IMR-90 (cell line): Measurements from ENCODE around the gene SCAF11. TPM values are rescaled to one million over a fixed set of nuclear protein-coding genes. Genes with fewer than 3 reads are reported as not detected.

Source experiments
- ATAC-seq: fragments of 200-7000 bp; cut with Tn5 transposase; 2 replicates; pipeline ENCODE4 v1.9.1; 2020; ENCODE audit warnings: low read depth, mild to moderate bottlenecking, moderate library complexity
- BruUV-seq: library from RNA; stranded (reverse); fragments of 400-500 nt; replicated peaks from 2 replicates; lab custom pipeline; 2021; lab: Mats Ljungman, UMichigan
- CTCF ChIA-PET: fragments of 300-600 bp; formaldehyde crosslinking; extraction: SDS; loops from one replicate; lab custom pipeline; 2021; ENCODE audit warnings: antibody characterized with exemption; lab: Yijun Ruan, JAX
- POLR2A ChIA-PET: fragments of 300-600 bp; sonication (Branson Sonifier 250); formaldehyde crosslinking; loops from one replicate; lab custom pipeline; 2022; ENCODE audit warnings: antibody characterized with exemption; ENCODE audit not compliant: unreplicated experiment; lab: Charles Lee
- DNase-seq: peaks from one replicate; pipeline ENCODE4 v3.0.0; 2013
- H2AFZ ChIP-seq: replicated peaks from 2 replicates; pipeline ENCODE3; 2013; ENCODE audit warnings: low read length, mild to moderate bottlenecking; ENCODE audit not compliant: poor library complexity
- H2AK5ac ChIP-seq: 2 replicates; pipeline ENCODE4 v1.6.1; 2013; ENCODE audit warnings: low read depth, low read length, inconsistent platforms
- H2AK9ac ChIP-seq: replicated peaks from 2 replicates; pipeline ENCODE3; 2013; ENCODE audit warnings: mild to moderate bottlenecking, low read depth, low read length, moderate library complexity; ENCODE audit not compliant: poor library complexity
- H2BK120ac ChIP-seq: 2 replicates; pipeline ENCODE4 v1.6.1; 2013; ENCODE audit warnings: low read depth, low read length, inconsistent platforms
- H2BK15ac ChIP-seq: 3 replicates; pipeline ENCODE4 v1.6.1; 2013; ENCODE audit warnings: low read depth, low read length, inconsistent platforms
- H2BK20ac ChIP-seq: 2 replicates; pipeline ENCODE4 v1.6.1; 2013; ENCODE audit warnings: low read depth, mild to moderate bottlenecking, inconsistent platforms, low read length, moderate library complexity
- H2BK5ac ChIP-seq: 2 replicates; pipeline ENCODE4 v1.6.1; 2013; ENCODE audit warnings: mild to moderate bottlenecking, low read depth, low read length, inconsistent platforms; ENCODE audit not compliant: poor library complexity, severe bottlenecking
- H3K14ac ChIP-seq: replicated peaks from 2 replicates; pipeline ENCODE4 v1.6.1; 2013; ENCODE audit warnings: low read depth, low read length, inconsistent platforms
- H3K18ac ChIP-seq: 2 replicates; pipeline ENCODE4 v1.6.1; 2013; ENCODE audit warnings: low read depth, low read length, control low read depth
- H3K23ac ChIP-seq: 2 replicates; pipeline ENCODE4 v1.6.1; 2013; ENCODE audit warnings: low read depth, low read length, inconsistent platforms
- H3K27ac ChIP-seq: 2 replicates; pipeline ENCODE4 v1.5.1; 2013; ENCODE audit warnings: mild to moderate bottlenecking, control low read depth, low read length; ENCODE audit not compliant: insufficient read depth
- H3K27me3 ChIP-seq: 2 replicates; pipeline ENCODE4 v1.6.1; 2013; ENCODE audit warnings: low read length; ENCODE audit not compliant: control insufficient read depth, insufficient read depth
- H3K36me3 ChIP-seq: 2 replicates; pipeline ENCODE4 v1.6.1; 2013; ENCODE audit warnings: low read length, mixed read lengths; ENCODE audit not compliant: control insufficient read depth, insufficient read depth
- H3K4ac ChIP-seq: 2 replicates; pipeline ENCODE4 v1.6.1; 2013; ENCODE audit warnings: low read depth, low read length, inconsistent platforms
- H3K4me1 ChIP-seq: 2 replicates; pipeline ENCODE4 v1.6.1; 2013; ENCODE audit warnings: low read length, mixed read lengths; ENCODE audit not compliant: control insufficient read depth, insufficient read depth
- H3K4me2 ChIP-seq: 2 replicates; pipeline ENCODE4 v1.6.1; 2013; ENCODE audit warnings: low read depth, mild to moderate bottlenecking, control low read depth, low read length, moderate library complexity
- H3K4me3 ChIP-seq: 2 replicates; pipeline ENCODE4 v1.5.1; 2013; ENCODE audit warnings: low read depth, mild to moderate bottlenecking, control low read depth, low read length, moderate library complexity; ENCODE audit not compliant: insufficient read depth
- H3K56ac ChIP-seq: 2 replicates; pipeline ENCODE4 v1.6.1; 2013; ENCODE audit warnings: low read length, inconsistent platforms; ENCODE audit not compliant: insufficient read depth; ENCODE audit errors: extremely low read depth
- H3K79me1 ChIP-seq, 2 experiments: 2 replicates each; pipeline ENCODE4 v1.6.1; 2013; ENCODE audit warnings: low read length in 2 of 2, inconsistent platforms in 1 of 2, low read depth in 1 of 2
- H3K9ac ChIP-seq: 2 replicates; pipeline ENCODE4 v1.6.1; 2013; ENCODE audit warnings: low read depth, low read length, control low read depth
- H3K9me1 ChIP-seq: 2 replicates; pipeline ENCODE4 v1.6.1; 2013; ENCODE audit warnings: low read length, inconsistent platforms; ENCODE audit not compliant: insufficient read depth
- H3K9me3 ChIP-seq: 2 replicates; pipeline ENCODE4 v1.6.1; 2013; ENCODE audit warnings: low read length; ENCODE audit not compliant: control insufficient read depth, insufficient read depth
- H4K20me1 ChIP-seq: 2 replicates; pipeline ENCODE4 v1.6.1; 2013; ENCODE audit warnings: low read length, inconsistent platforms; ENCODE audit not compliant: insufficient read depth
- H4K5ac ChIP-seq: 2 replicates; pipeline ENCODE4 v1.6.1; 2013; ENCODE audit warnings: mild to moderate bottlenecking, low read depth, low read length, control low read depth
- H4K8ac ChIP-seq, 2 experiments: 2 replicates each; pipeline ENCODE4 v1.6.1; 2013; ENCODE audit warnings: low read depth in 2 of 2, low read length in 2 of 2, control low read depth in 1 of 2, inconsistent platforms in 1 of 2
- H4K91ac ChIP-seq: 2 replicates; pipeline ENCODE4 v1.6.1; 2013; ENCODE audit warnings: low read depth, low read length, inconsistent platforms; ENCODE audit not compliant: insufficient read depth
- BHLHE40 ChIP-seq: fragments of 150-350 bp; IDR thresholded peaks from 2 replicates; pipeline ENCODE4 v1.6.1; 2016; ENCODE audit warnings: mild to moderate bottlenecking, low read depth, low read length
- CEBPB ChIP-seq: IDR thresholded peaks from 2 replicates; pipeline ENCODE4 v1.6.1; 2012; ENCODE audit warnings: low read depth, low read length, improper control_type of control experiment
- CHD1 ChIP-seq: IDR thresholded peaks from 2 replicates; pipeline ENCODE4 v1.6.1; 2012; ENCODE audit warnings: low read depth, low read length, improper control_type of control experiment
- CTCF ChIP-seq: conservative IDR thresholded peaks from 2 replicates; pipeline ENCODE4 v1.5.1; 2012; ENCODE audit warnings: mild to moderate bottlenecking, low read depth, low read length, improper control_type of control experiment
- ELK1 ChIP-seq: fragments of 150-350 bp; IDR thresholded peaks from 2 replicates; pipeline ENCODE4 v1.6.1; 2016; ENCODE audit warnings: low read depth, mild to moderate bottlenecking, low read length, moderate library complexity, borderline replicate concordance
- MAFK ChIP-seq: IDR thresholded peaks from 2 replicates; pipeline ENCODE4 v1.6.1; 2012; ENCODE audit warnings: low read depth, low read length, improper control_type of control experiment
- MAZ ChIP-seq: IDR thresholded peaks from 2 replicates; pipeline ENCODE4 v1.6.1; 2012; ENCODE audit warnings: low read depth, mild to moderate bottlenecking, low read length, improper control_type of control experiment, moderate library complexity, borderline replicate concordance
- MXI1 ChIP-seq: IDR thresholded peaks from 2 replicates; pipeline ENCODE4 v1.6.1; 2012; ENCODE audit warnings: low read depth, mild to moderate bottlenecking, low read length, moderate library complexity, borderline replicate concordance
- NFE2L2 ChIP-seq: fragments of 150-350 bp; IDR thresholded peaks from 2 replicates; pipeline ENCODE4 v1.6.1; 2016; ENCODE audit warnings: low read depth, mild to moderate bottlenecking, low read length
- POLR2A ChIP-seq: IDR thresholded peaks from 2 replicates; pipeline ENCODE4 v1.6.1; 2012; ENCODE audit warnings: mild to moderate bottlenecking, low read depth, low read length
- RAD21 ChIP-seq: IDR thresholded peaks from 2 replicates; pipeline ENCODE4 v1.6.1; 2012; ENCODE audit warnings: low read length, improper control_type of control experiment
- RCOR1 ChIP-seq: IDR thresholded peaks from 2 replicates; pipeline ENCODE4 v1.6.1; 2012; ENCODE audit warnings: mild to moderate bottlenecking, low read length, improper control_type of control experiment; ENCODE audit not compliant: insufficient replicate concordance
- RFX5 ChIP-seq: IDR thresholded peaks from 2 replicates; pipeline ENCODE4 v1.8.0; 2012; ENCODE audit warnings: low read depth, mild to moderate bottlenecking, low read length, moderate library complexity
- SMC3 ChIP-seq: fragments of 150-350 bp; IDR thresholded peaks from 2 replicates; pipeline ENCODE4 v1.6.1; 2016; ENCODE audit warnings: low read depth, mild to moderate bottlenecking, antibody characterized with exemption, low read length, moderate library complexity
- USF2 ChIP-seq: fragments of 150-350 bp; IDR thresholded peaks from 2 replicates; pipeline ENCODE4 v1.6.1; 2017; ENCODE audit warnings: mild to moderate bottlenecking, antibody characterized with exemption, low read length, low read depth
- WGBS, 2 experiments: methylation state at CpG; one replicate each; pipeline versions ENCODE4 v1.1.5 to v1.1.7; 2013; ENCODE audit warnings: missing lambda C conversion rate in 2 of 2; ENCODE audit not compliant: insufficient read length in 1 of 2; ENCODE audit errors: extremely low coverage in 2 of 2; 5-methylcytosine and 5-hydroxymethylcytosine counted together
- dilution Hi-C: fragments of 300-500 bp; cut with HindIII; formaldehyde crosslinking; loops from one replicate; pipeline ENCODE4 v1.14.3; 2018; ENCODE audit warnings: low sequenced_read_pairs; ENCODE audit not compliant: unreplicated experiment
- in situ Hi-C: fragments of 300-500 bp; cut with MboI; formaldehyde crosslinking; loops from 3 replicates; pipeline ENCODE4 v1.14.3; 2019; ENCODE audit warnings: low sequenced_read_pairs, inconsistent platforms, mixed read lengths
- intact Hi-C: fragments of 100-400 bp; cut with micrococcal nuclease; formaldehyde crosslinking; loops from 2 replicates; pipeline ENCODE4 v1.10.0; 2022
- polyA plus RNA-seq, 3 experiments: library from polyadenylated mRNA; depleted of rRNA; stranded (reverse); fragments of >200 nt; gene quantifications; 2 replicates each; pipeline ENCODE4 v1.2.3, GENCODE V29; 2012; ENCODE audit warnings: low replicate concordance in 1 of 3
- total RNA-seq: library from RNA; depleted of rRNA; stranded (reverse); fragments of >200 nt; gene quantifications from 2 replicates; pipeline ENCODE4 v1.2.3, GENCODE V29; 2012

Gene SCAF11
- total and polyA plus RNA-seq, 2 of the 4 experiments (the other 2 are of a cell fraction) = 33.9 to 70.4 TPM

- in situ Hi-C loops = no loop called here
- TF ChIP-seq SMC3 (no peak), MXI1 (no peak), MAZ (no peak), RAD21 (no peak), ELK1 (no peak), CEBPB (no peak), NFE2L2 (no peak), POLR2A (no peak), USF2 (no peak), RCOR1 (no peak), CHD1 (no peak; the same call in 1 of the 2 replicates), MAFK (no peak), RFX5 (no peak), CTCF (no peak), BHLHE40 (no peak)
These were observed 1.1 kb downstream of the SCAF11 start for GRCh38 chr12:45989287-45989686.

More at GRCh38 chr12:45989287-45989686, 1.1 kb downstream of the SCAF11 start:
- Histone ChIP-seq H3K27me3 (no peaks in the 10 kb centered on the region), H3K56ac (peak overlapping the region; percentile 86), H2AK9ac (peak overlapping the region; percentile 98), H4K5ac (no peak overlapping the region), H3K36me3 (0 out of 2 replicates have a peak, but pooled peaks cover 2% of the 10 kb centered on the region), H3K4me1 (peaks cover 3% of the 10 kb centered on the region; the same call in 1 of the 2 replicates), H2BK15ac (no peak overlapping the region), H2AK5ac (no peak overlapping the region), H4K8ac (peak overlapping the region; percentile 11 to 82; a peak in 3 of 4 replicates), H4K20me1 (peaks cover 36% of the 10 kb centered on the region), H3K4me2 (peak overlapping the region; percentile 97), H3K9ac (peak overlapping the region; percentile 89), H3K4ac (peak overlapping the region; percentile 88), H2BK5ac (peak overlapping the region; percentile 91), H2BK20ac (no peak overlapping the region), H3K23ac (peak overlapping the region; percentile 96; the same call in 1 of the 2 replicates), H3K4me3 (peak overlapping the region; percentile 78), H3K9me3 (no peaks in the 10 kb centered on the region), H3K14ac (peak overlapping the region; percentile 94), H2BK120ac (peak overlapping the region; percentile 80; the same call in 1 of the 2 replicates), H2AFZ (peak overlapping the region; percentile 99), H3K79me1 (peaks cover 0 to 43% of the 10 kb centered on the region in 2 experiments; a peak in 2 of 4 replicates), H3K18ac (no peak overlapping the region), H3K27ac (peak overlapping the region; percentile 87), H4K91ac (0 out of 2 replicates have a peak overlapping the region, but pooled peaks have one; percentile 82), H3K9me1 (peaks cover 4% of the 10 kb centered on the region; the same call in 1 of the 2 replicates)
- no CpG with 5 or more reads among the region's 10 CpGs for WGBS, 2 experiments
- ChIA-PET POLR2A (interaction anchor here (0.6 kb wide), 2 partner anchors 214 to 217 kb away, joined by 3 to 5 read pairs; no protein-coding TSS in a partner anchor), CTCF (interaction anchor here (0.9 kb wide), 1 partner anchor 55 kb away, joined by 3 read pairs; no protein-coding TSS in a partner anchor)
- TSS peak; percentile 39 for BruUV-seq
- DNase-seq (no peak), ATAC-seq (no peak)
- intact Hi-C loops (loop anchor here (2.0 to 5.0 kb wide), 2 partner anchors 77 to 226 kb away; no protein-coding TSS in a partner anchor), dilution Hi-C loops (no loop called here)
